Fibroblast of lung (primary cell): ENCODE measurements around the gene FAM98C.

Source experiments
- CTCF ChIP-seq, 2 donors: IDR thresholded peaks in 1 of 2; conservative IDR thresholded peaks in 1 of 2; 1 replicate in 1 of 2; 2 replicates in 1 of 2; pipeline ENCODE4 v1.5.1; 2011 to 2012; ENCODE audit warnings: low read length in 2 of 2, control low read depth in 1 of 2, inconsistent platforms in 1 of 2, low read depth in 1 of 2, mild to moderate bottlenecking in 1 of 2
- EZH2 ChIP-seq: IDR thresholded peaks from 2 replicates; pipeline ENCODE4 v1.5.1; 2012; ENCODE audit warnings: low read length, control low read depth, mild to moderate bottlenecking; ENCODE audit errors: missing control alignments

- no peak for TF ChIP-seq CTCF (conservative IDR thresholded peaks at IDR 0.05 in 1 of 2, IDR thresholded peaks at IDR 0.05 in 1 of 2; ENCODE audit: low read depth in 1 of 2, low read length in 2 of 2)
- no peak for TF ChIP-seq EZH2
Observed at GRCh38 chr19:38404858-38405257, 2.0 kb downstream of the FAM98C start.
